ENCODE data around the gene KCNG2. TPM values are rescaled to one million over a fixed set of nuclear protein-coding genes. Genes with fewer than 3 reads are reported as not detected.

Gene KCNG2
- polyA plus RNA-seq, 1 of the 3 experiments (the other 2 are of a cell fraction), result not detected

DNA sequence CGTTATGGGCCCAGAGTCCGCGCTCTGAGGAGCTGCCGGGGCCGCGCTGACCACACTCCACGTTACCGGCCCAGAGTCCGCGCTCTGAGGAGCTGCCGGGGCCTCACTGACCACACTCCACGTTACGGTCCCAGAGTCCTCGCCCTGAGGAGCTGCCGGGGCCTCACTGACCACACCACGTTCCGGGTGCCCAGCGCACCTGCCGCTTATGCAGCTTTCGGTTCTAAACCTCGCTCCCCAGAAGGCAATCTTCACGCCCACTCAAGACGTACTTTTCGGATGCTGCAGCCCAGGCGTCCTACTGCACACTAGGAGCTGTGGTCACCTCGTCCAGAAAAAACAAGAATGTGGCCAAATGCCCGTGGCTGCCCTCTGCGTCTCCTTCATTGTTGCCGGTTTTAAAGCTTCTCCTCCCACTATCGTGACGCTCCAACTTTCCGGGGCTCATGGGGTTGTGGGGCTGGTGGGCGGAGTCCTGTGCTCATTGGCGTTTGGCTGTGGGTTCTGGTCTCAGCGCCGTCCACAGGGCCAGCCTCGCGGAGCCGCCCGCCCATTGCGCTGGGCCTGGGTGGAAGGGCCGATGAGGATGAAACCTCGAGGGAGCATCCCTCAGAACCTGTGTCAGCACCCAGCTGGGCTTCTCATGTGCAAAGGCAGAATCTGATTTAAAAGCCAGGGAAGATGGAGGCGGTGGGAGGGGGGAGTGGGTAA, 11.9 kb downstream of the KCNG2 start:
- Histone ChIP-seq H3K4me1 (ENCODE audit: control insufficient read depth in 1 of 2, insufficient read depth in 2 of 2, low read depth in 1 of 2, low read length in 1 of 2) (no peaks in the 10 kb centered on the region), H4K20me1 (ENCODE audit: insufficient read depth) (no peaks in the 10 kb centered on the region), H3K9ac (no peak overlapping the region), H3F3A (replicated peaks; ENCODE audit: insufficient read depth) (no peaks in the 10 kb centered on the region), H3K9me3 (no peaks in the 10 kb centered on the region), H3K36me3 (replicated peaks in 1 of 2; ENCODE audit: control insufficient read depth in 1 of 2, insufficient read depth in 2 of 2, low read length in 1 of 2) (no peaks in the 10 kb centered on the region), H3K27ac (ENCODE audit: low read depth in 2 of 2, low read length in 1 of 2) (no peak overlapping the region), H3K9me2 (no peaks in the 10 kb centered on the region), H3K4me3 (ENCODE audit: low read depth in 2 of 2, low read length in 1 of 2) (no peak overlapping the region), H3K79me2 (ENCODE audit: insufficient read depth) (no peaks in the 10 kb centered on the region), H3K4me2 (no peak overlapping the region), H2AFZ (ENCODE audit: low read depth) (no peak overlapping the region), H3K27me3 (ENCODE audit: insufficient read depth) (peaks cover 66% of the 10 kb centered on the region)
- WGBS (ENCODE audit: low lambda C conversion rate), result 7% methylated on average over 13 of the region's 44 CpGs
- TF ChIP-seq RCOR1 (IDR thresholded peaks at IDR 0.05; ENCODE audit: low read length) (no peak), YY1 (IDR thresholded peaks at IDR 0.05; ENCODE audit: low read depth) (no peak), TAF1 (IDR thresholded peaks at IDR 0.05; ENCODE audit: borderline replicate concordance, low read depth, low read length) (no peak), GABPA (IDR thresholded peaks at IDR 0.05; ENCODE audit: low read depth) (no peak), ELF1 (IDR thresholded peaks at IDR 0.05) (no peak), MEF2A (IDR thresholded peaks at IDR 0.05; ENCODE audit: borderline replicate concordance, low read depth) (no peak), USF1 (IDR thresholded peaks at IDR 0.05; ENCODE audit: borderline replicate concordance, low read depth) (no peak), JUND (IDR thresholded peaks at IDR 0.05) (no peak), NFIC (IDR thresholded peaks at IDR 0.05; ENCODE audit: borderline replicate concordance) (no peak)
- ChIA-PET POLR2A (no interaction called here), CTCF (no interaction called here)
- DNase-seq, result no peak

DNA sequence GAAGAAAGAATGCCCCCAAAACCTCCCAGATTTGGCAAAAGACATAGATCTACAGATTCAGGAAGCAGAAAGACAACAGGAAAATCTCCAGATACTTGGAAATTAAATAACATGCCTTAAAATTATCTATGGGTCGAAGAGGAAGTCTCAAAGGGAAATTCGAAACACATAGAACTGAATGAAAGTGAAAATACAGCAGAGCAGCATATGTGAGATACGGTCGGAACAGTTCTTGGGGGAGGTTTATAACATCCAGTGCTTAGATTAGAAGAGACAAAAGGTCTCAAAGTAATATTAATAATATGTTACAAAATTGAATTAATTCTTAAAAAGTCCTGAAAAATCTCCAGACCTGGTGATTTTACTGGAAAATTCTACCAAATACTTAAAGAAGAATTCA, 14.3 kb downstream of the KCNG2 start:
- 14% methylated on average over 4 of the region's 4 CpGs for WGBS (ENCODE audit: low lambda C conversion rate)

GRCh38 chr18:79814373-79814772, 16.6 kb downstream of the KCNG2 start:
- CTCF ChIA-PET, result no interaction called here
- no peak for TF ChIP-seq EP300 (IDR thresholded peaks at IDR 0.05; ENCODE audit: borderline replicate concordance in 1 of 2, low read depth in 1 of 2, low read length in 1 of 2)
- Histone ChIP-seq H4K20me1 (ENCODE audit: insufficient read depth) (no peaks in the 10 kb centered on the region), H3K27me3 (ENCODE audit: insufficient read depth) (peaks cover 91% of the 10 kb centered on the region), H3K9ac (no peak overlapping the region), H3K79me2 (ENCODE audit: insufficient read depth) (no peaks in the 10 kb centered on the region), H3K4me1 (ENCODE audit: control insufficient read depth in 1 of 2, insufficient read depth in 2 of 2, low read depth in 1 of 2, low read length in 1 of 2) (no peaks in the 10 kb centered on the region), H3K27ac (ENCODE audit: low read depth in 2 of 2, low read length in 1 of 2) (no peak overlapping the region), H3F3A (replicated peaks; ENCODE audit: insufficient read depth) (no peaks in the 10 kb centered on the region), H3K9me3 (no peaks in the 10 kb centered on the region), H3K36me3 (replicated peaks in 1 of 2; ENCODE audit: control insufficient read depth in 1 of 2, insufficient read depth in 2 of 2, low read length in 1 of 2) (no peaks in the 10 kb centered on the region), H3K9me2 (no peaks in the 10 kb centered on the region), H3K4me3 (ENCODE audit: low read depth in 2 of 2, low read length in 1 of 2) (no peak overlapping the region), H3K4me2 (no peak overlapping the region), H2AFZ (ENCODE audit: low read depth) (no peak overlapping the region)
- POLR2A ChIA-PET, result no interaction called here
- no peak for DNase-seq
- WGBS (ENCODE audit: low lambda C conversion rate), result 18% methylated on average over 7 of the region's 7 CpGs

More for the DNA sequence above, 14.3 kb downstream of the KCNG2 start:
- Histone ChIP-seq H3K4me2 (no peak overlapping the region), H3F3A (replicated peaks; ENCODE audit: insufficient read depth) (no peaks in the 10 kb centered on the region), H3K27ac (ENCODE audit: low read depth in 2 of 2, low read length in 1 of 2) (no peak overlapping the region), H3K9me2 (no peaks in the 10 kb centered on the region), H3K36me3 (replicated peaks in 1 of 2; ENCODE audit: control insufficient read depth in 1 of 2, insufficient read depth in 2 of 2, low read length in 1 of 2) (no peaks in the 10 kb centered on the region), H4K20me1 (ENCODE audit: insufficient read depth) (no peaks in the 10 kb centered on the region), H3K4me1 (ENCODE audit: control insufficient read depth in 1 of 2, insufficient read depth in 2 of 2, low read depth in 1 of 2, low read length in 1 of 2) (no peaks in the 10 kb centered on the region), H3K9ac (no peak overlapping the region), H3K27me3 (ENCODE audit: insufficient read depth) (peaks cover 68% of the 10 kb centered on the region), H3K79me2 (ENCODE audit: insufficient read depth) (no peaks in the 10 kb centered on the region), H2AFZ (ENCODE audit: low read depth) (no peak overlapping the region), H3K9me3 (no peaks in the 10 kb centered on the region), H3K4me3 (ENCODE audit: low read depth in 2 of 2, low read length in 1 of 2) (no peak overlapping the region)
- no peak for DNase-seq
- POLR2A ChIA-PET, result no interaction called here
- CTCF ChIA-PET, result no interaction called here
- TF ChIP-seq YY1 (IDR thresholded peaks at IDR 0.05; ENCODE audit: low read depth) (no peak), POLR2AphosphoS5 (IDR thresholded peaks at IDR 0.05; ENCODE audit: low read depth, low read length) (no peak), MEF2A (IDR thresholded peaks at IDR 0.05; ENCODE audit: borderline replicate concordance, low read depth) (no peak), EP300 (IDR thresholded peaks at IDR 0.05; ENCODE audit: borderline replicate concordance in 1 of 2, low read depth in 1 of 2, low read length in 1 of 2) (no peak), CHD2 (IDR thresholded peaks at IDR 0.05; ENCODE audit: low read length, partially characterized antibody) (no peak), FOXM1 (IDR thresholded peaks at IDR 0.05; ENCODE audit: low read depth) (no peak), RXRA (IDR thresholded peaks at IDR 0.05; ENCODE audit: borderline replicate concordance, low read depth) (no peak), RAD21 (IDR thresholded peaks at IDR 0.05; ENCODE audit: low read length) (no peak)

Data from SK-N-SH (cell line).